GM10248 (cell line): ENCODE results near the gene HERPUD1.

ENCODE experiments used
- CTCF ChIA-PET: fragments of 300-600 bp; sonication (Branson Sonifier 250); formaldehyde crosslinking; extraction: SDS; loops from one replicate; lab custom pipeline; 2021; ENCODE audit warnings: antibody characterized with exemption; lab: Yijun Ruan, JAX
- POLR2A ChIA-PET: fragments of 350-650 bp; sonication (Branson Sonifier 250); formaldehyde crosslinking; extraction: SDS; loops from one replicate; lab custom pipeline; 2020; ENCODE audit warnings: antibody characterized with exemption; lab: Yijun Ruan, JAX
- DNase-seq: peaks from one replicate; pipeline ENCODE4 v3.0.0; 2012; ENCODE audit errors: extremely low spot score
- TF ChIP-seq, protein P1 (sequence below): IDR thresholded peaks from 2 replicates; pipeline ENCODE4 v1.5.1; 2012; ENCODE audit warnings: mild to moderate bottlenecking, low read depth; ENCODE audit errors: extremely low read depth, missing control alignments, control extremely low read depth

Gene HERPUD1

GRCh38 chr16:56944954-56945839 lies 13.3 kb downstream of the HERPUD1 start:
- POLR2A ChIA-PET, result interaction anchor here (0.6 to 1.7 kb wide), 13 partner anchors 9 to 544 kb away, joined by 3 to 25 read pairs (median 4); partner anchors contain the start of gene HERPUD1
- DNase-seq, result no peak
- TF ChIP-seq, protein P1, sequence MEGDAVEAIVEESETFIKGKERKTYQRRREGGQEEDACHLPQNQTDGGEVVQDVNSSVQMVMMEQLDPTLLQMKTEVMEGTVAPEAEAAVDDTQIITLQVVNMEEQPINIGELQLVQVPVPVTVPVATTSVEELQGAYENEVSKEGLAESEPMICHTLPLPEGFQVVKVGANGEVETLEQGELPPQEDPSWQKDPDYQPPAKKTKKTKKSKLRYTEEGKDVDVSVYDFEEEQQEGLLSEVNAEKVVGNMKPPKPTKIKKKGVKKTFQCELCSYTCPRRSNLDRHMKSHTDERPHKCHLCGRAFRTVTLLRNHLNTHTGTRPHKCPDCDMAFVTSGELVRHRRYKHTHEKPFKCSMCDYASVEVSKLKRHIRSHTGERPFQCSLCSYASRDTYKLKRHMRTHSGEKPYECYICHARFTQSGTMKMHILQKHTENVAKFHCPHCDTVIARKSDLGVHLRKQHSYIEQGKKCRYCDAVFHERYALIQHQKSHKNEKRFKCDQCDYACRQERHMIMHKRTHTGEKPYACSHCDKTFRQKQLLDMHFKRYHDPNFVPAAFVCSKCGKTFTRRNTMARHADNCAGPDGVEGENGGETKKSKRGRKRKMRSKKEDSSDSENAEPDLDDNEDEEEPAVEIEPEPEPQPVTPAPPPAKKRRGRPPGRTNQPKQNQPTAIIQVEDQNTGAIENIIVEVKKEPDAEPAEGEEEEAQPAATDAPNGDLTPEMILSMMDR, result no peak
- CTCF ChIA-PET, result interaction anchor here (1.2 to 3.4 kb wide), 4 partner anchors 8 to 101 kb away, joined by 3 to 12 read pairs (median 10); no protein-coding TSS in a partner anchor

DNA sequence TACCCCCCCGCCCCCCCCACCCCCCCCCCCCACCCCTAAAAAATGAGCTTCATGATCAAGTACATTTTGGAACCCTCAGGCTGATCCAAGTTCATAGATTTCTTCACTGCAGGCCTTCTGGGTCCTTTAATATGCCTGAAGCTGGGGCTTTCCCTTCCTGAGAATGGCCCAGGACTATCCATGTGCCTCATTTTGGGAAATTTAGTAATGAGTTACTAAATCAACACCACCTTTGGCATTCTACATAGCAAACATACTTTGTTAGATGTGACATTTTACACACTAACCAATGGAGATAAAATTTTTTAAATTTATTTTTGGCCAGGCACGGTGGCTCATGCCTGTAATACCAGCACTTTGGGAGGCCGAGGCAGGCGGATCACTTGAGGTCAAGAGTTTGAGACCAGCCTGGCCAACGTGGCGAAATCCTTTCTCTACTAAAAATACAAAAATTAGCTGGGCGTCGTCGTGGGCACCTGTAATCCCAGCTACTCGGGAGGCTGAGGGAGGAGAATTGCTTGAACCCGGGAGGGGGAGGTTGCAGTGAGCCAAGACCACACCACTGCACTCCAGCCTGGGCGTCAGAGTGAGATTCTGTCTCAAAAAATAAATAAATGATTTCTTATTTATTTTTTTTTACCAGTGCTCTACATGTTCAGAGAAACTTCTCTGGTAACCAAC lies 14.0 kb downstream of the HERPUD1 start:
- ChIA-PET CTCF (interaction anchor here (1.3 to 3.4 kb wide), 3 partner anchors 9 to 77 kb away, joined by 5 to 12 read pairs (median 12); no protein-coding TSS in a partner anchor), POLR2A (interaction anchor here (0.6 to 1.7 kb wide), 12 partner anchors 10 to 519 kb away, joined by 3 to 25 read pairs (median 4); partner anchors contain the start of gene HERPUD1)
- TF ChIP-seq, protein P1, result no peak
- no peak for DNase-seq

- TF ChIP-seq, protein P1, result no peak
- no peak for DNase-seq
- ChIA-PET CTCF (interaction anchor here (1.2 to 12.7 kb wide), 6 partner anchors 9 to 80 kb away, joined by 3 to 209 read pairs (median 4); partner anchors contain the start of gene CETP), POLR2A (interaction anchor here (0.6 to 1.8 kb wide), 10 partner anchors 9 to 455 kb away, joined by 3 to 13 read pairs (median 4); partner anchors contain the start of gene HERPUD1)
Measured at GRCh38 chr16:56946767-56947603, 15.0 kb downstream of the HERPUD1 start.

DNA sequence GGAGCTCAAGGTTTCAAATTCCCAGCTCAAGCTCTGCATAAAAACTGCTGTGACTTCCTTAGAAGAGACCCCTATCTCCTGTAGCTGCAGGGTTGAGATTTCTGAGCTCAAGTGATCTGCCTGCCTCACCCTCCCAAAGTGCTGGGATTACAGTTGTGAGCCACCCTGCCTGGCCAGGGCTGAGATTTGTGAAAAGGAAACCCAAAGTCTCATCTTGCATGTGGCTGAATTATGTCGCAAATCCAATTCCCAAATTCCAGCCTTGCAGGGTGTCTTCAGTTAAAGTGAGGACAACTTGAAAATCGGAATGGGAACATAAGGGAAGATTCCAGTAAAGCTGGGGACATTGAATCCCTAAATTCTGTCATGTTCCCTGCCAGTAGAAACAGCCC lies 15.7 kb downstream of the HERPUD1 start:
- TF ChIP-seq, protein P1, result no peak
- DNase-seq, result no peak
- ChIA-PET CTCF (interaction anchor here (1.2 to 12.7 kb wide), 5 partner anchors 8 to 81 kb away, joined by 3 to 209 read pairs (median 4); partner anchors contain the start of gene CETP), POLR2A (interaction anchor here (0.6 to 1.8 kb wide), 10 partner anchors 9 to 454 kb away, joined by 3 to 13 read pairs (median 4); partner anchors contain the start of gene HERPUD1)

DNA sequence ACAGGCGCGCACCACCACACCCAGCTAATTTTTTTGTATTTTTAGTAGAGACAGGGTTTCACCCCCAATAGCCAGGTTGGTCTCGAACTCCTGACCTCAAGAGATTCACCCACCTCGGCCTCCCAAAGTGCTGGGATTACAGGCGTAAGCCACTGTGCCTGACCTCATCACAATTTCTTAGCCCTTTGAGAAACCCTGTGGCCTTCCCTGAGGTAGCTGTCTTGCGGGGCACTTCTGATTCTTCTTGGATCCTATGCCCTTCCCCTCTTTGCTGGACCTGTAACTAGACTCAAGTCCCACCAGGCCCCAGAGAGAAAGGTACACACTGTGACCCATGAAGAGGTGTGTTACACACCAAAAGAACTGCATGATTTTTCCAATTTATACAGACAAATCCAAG lies 16.3 kb downstream of the HERPUD1 start:
- no peak for DNase-seq
- TF ChIP-seq, protein P1, result no peak
- ChIA-PET CTCF (interaction anchor here (1.2 to 12.7 kb wide), 3 partner anchors 8 to 22 kb away, joined by 3 to 209 read pairs (median 4); partner anchors contain the start of gene CETP), POLR2A (interaction anchor here (0.7 to 1.8 kb wide), 7 partner anchors 10 to 440 kb away, joined by 3 to 13 read pairs (median 4); partner anchors contain the start of gene HERPUD1)
